Neural cell (in vitro differentiated cells): ENCODE results near the gene G6PD.

Experiments
- CTCF ChIP-seq: fragments of 450-650 bp; IDR thresholded peaks from 2 replicates; pipeline ENCODE4 v1.5.1; 2014; ENCODE audit warnings: antibody characterized with exemption, mild to moderate bottlenecking, moderate library complexity; ENCODE audit not compliant: poor library complexity, severe bottlenecking
- EZH2 ChIP-seq: fragments of 200-600, 300-800 bp; shearing (Covaris generic), sonication (generic); IDR thresholded peaks from 2 replicates; pipeline ENCODE4 v1.6.1; 2014; ENCODE audit warnings: antibody characterized with exemption, low read length, borderline replicate concordance, mild to moderate bottlenecking; ENCODE audit not compliant: insufficient read depth, poor library complexity, severe bottlenecking
- POLR2AphosphoS5 ChIP-seq: IDR thresholded peaks from 2 replicates; pipeline ENCODE4 v1.6.1; 2012

GRCh38 chrX:154515090-154515965 lies 31.3 kb downstream of the G6PD start:
- TF ChIP-seq CTCF (no peak), POLR2AphosphoS5 (no peak), EZH2 (no peak)
